ENCODE results near the gene ACTN1.

DNA sequence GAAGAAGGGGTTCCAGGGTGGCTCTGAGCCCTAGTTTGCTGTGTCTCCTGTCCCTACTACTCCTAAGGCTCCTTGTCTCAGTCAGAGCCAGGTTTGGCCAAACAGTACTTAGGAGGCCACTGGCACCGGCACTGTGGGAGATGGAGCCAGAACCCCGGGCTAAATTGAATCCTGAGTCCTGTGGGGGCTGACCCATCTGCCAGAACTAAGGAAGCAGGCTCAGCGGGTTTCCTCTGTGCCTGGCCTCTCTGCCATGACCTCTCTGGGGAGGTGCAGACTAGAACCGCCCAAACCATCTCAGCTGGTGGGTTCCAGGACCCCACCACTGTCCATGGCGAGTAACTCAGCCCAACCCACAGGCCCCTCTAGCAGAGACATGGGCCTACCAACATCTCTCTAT is 5.5 kb downstream of the ACTN1 start:
- no peak for TF ChIP-seq ZNF169 (tag by site-specific recombination; IDR thresholded peaks at IDR 0.05)
- TF ChIP-seq IKZF3 (tag by site-specific recombination; IDR thresholded peaks at IDR 0.05) = no peak
